Measurements from ENCODE around the gene PPP2R5D. TPM values are rescaled to one million over a fixed set of nuclear protein-coding genes. Genes with fewer than 3 reads are reported as not detected.
"Not testable (repeated sequence)": the region's sequence is repeated elsewhere in the genome, so short reads cannot be mapped to it uniquely, and the experiment has no call there.

PPP2R5D gene
- total and polyA plus RNA-seq, 12 donors = 23.9 to 47.1 (median 31.8) TPM

DNA sequence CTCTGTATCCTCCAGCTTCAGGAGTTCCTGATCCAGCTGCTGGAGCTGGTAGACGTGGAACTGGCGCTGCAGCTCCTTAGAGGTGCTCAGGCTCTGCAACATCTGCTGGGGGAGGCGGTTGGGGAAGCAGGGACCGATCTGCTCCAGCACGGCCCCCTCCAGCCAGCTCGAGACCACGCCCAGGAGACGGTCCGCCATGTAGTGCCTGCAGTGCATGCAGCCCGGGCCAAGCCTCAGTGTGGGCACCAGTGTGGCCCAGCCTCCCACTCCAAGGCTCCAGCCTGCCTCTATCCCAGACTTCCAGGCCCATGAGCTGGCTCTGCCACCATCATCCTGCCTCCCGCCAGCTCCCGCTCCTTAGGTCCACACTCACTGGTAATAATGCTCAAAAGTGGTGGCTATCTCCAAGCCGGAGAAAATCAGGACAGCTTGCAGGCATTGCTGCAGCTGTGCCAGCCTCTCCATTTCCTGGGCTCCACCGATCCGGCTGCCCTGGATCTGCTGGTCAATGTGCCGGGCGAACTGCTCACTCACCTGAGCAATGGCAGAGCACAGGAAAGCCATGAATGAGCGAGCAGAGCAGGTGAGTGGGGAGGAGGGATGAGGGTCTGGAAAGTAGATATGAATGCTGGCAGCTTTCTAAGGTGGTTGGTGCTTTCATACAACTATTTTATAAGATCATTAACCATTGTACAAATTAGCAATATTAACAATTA is 56.3 kb downstream of the PPP2R5D start:
- WGBS, 2 donors = 93 to 95% methylated on average over 18 of the region's 18 CpGs
- no peak overlapping the region for H3K4me3 ChIP-seq
- DNase-seq (no peak), ATAC-seq (no peak)
- intact Hi-C loops (cut with DNase I) = no loop called here
- H3K9me3 ChIP-seq = no peaks in the 10 kb centered on the region
- peaks cover 0 to 91% (median 23%) of the 10 kb centered on the region in 9 donors for H3K36me3 ChIP-seq
- no peaks in the 10 kb centered on the region for H3K27me3 ChIP-seq
- peaks cover 0 to 21% (median 9%) of the 10 kb centered on the region in 9 donors for H3K4me1 ChIP-seq
- no peak overlapping the region for H3K27ac ChIP-seq
- TF ChIP-seq, protein P1, sequence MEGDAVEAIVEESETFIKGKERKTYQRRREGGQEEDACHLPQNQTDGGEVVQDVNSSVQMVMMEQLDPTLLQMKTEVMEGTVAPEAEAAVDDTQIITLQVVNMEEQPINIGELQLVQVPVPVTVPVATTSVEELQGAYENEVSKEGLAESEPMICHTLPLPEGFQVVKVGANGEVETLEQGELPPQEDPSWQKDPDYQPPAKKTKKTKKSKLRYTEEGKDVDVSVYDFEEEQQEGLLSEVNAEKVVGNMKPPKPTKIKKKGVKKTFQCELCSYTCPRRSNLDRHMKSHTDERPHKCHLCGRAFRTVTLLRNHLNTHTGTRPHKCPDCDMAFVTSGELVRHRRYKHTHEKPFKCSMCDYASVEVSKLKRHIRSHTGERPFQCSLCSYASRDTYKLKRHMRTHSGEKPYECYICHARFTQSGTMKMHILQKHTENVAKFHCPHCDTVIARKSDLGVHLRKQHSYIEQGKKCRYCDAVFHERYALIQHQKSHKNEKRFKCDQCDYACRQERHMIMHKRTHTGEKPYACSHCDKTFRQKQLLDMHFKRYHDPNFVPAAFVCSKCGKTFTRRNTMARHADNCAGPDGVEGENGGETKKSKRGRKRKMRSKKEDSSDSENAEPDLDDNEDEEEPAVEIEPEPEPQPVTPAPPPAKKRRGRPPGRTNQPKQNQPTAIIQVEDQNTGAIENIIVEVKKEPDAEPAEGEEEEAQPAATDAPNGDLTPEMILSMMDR (IDR thresholded peaks at IDR 0.05) = no peak

DNA sequence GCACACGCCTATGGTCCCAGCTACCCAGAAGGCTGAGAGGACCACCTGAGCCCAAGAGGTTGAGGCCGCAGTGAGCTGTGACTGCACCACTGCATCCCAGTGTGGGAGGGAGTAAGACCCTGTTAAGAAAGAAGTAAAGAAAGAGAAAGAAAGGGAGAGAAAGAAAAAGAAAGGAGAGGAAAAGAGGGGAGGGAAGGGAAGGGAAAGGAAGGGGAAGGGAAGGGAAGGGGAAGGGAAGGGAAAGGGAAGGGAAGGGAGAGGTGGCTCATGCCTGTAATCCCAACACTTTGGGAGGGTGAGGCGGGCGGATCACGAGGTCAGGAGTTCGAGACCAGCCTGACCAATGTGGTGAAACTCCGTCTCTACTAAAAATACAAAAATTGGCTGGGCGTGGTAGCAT is 57.1 kb downstream of the PPP2R5D start:
- H3K4me3 ChIP-seq; H3K27me3 ChIP-seq; intact Hi-C loops (cut with DNase I); DNase-seq; ATAC-seq; H3K9me3 ChIP-seq; H3K27ac ChIP-seq: not testable (repeated sequence)
- Histone ChIP-seq H3K36me3 (peaks cover 0 to 92% (median 23%) of the 10 kb centered on the region in 9 donors), H3K4me1 (peaks cover 0 to 14% (median 6%) of the 10 kb centered on the region in 9 donors)
- 95 to 97% methylated on average over 8 of the region's 8 CpGs for WGBS, 2 donors

DNA sequence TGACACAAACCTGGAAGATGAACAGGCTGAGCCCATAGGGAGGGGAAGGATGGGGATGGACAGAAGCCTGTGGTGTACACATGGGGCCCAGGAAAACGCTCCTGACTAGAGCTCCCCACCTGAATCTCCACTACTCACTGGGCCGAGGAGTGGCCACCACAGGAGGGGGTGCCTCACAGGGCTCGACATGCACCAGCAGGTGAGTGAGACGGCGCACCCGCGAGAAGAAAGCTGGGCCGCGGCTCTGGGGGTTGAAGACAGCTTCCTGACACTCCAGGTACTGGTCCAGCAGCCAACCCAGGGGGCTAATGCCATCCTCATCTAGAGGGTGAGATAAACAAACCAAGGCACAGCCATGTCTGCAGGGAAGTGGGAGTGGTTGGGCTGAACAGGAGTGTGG is 58.9 kb downstream of the PPP2R5D start:
- H3K36me3 ChIP-seq = peaks cover 0 to 92% (median 27%) of the 10 kb centered on the region in 9 donors
- intact Hi-C loops (cut with DNase I) = no loop called here
- H3K27me3 ChIP-seq = no peaks in the 10 kb centered on the region
- H3K27ac ChIP-seq = no peak overlapping the region
- ATAC-seq (no peak), DNase-seq (no peak)
- no peaks in the 10 kb centered on the region for H3K9me3 ChIP-seq
- TF ChIP-seq, protein P1 (IDR thresholded peaks at IDR 0.05) = no peak
- no peaks in the 10 kb centered on the region for H3K4me1 ChIP-seq
- 94% methylated on average over 9 of the region's 9 CpGs for WGBS, 2 donors
- H3K4me3 ChIP-seq = no peak overlapping the region

DNA sequence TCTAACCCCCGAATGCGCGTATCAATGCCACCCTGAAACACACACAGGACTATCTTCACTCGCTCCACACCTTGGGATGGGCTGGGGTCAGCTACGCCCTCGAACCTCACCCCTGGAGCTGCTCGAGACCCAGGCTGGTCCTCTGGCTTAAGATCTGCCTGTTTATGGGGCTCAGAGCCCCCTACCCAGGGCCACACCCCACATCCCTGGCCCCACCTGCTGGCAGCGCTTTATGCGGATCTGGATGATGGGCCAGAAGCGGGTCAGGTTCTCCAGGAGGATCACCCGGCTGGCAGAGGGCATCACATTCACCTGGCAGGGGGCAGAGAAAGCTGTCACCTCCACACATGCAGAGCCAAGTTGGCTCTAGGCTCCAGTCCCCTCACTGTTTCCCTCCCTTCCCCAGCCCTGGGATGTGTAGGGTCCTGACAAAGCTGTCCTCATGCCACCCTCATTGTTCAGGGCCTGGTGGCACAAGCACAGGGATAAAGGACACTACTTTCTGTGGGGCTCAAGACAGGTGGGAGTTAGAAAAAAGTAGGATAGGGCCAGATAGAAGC is 61.1 kb downstream of the PPP2R5D start:
- intact Hi-C loops (cut with DNase I) = no loop called here
- no peaks in the 10 kb centered on the region for H3K4me1 ChIP-seq
- H3K27me3 ChIP-seq = no peaks in the 10 kb centered on the region
- no peak for DNase-seq
- H3K27ac ChIP-seq = no peak overlapping the region
- 92 to 94% methylated on average over 11 of the region's 11 CpGs for WGBS, 2 donors
- H3K4me3 ChIP-seq = no peak overlapping the region
- no peak for ATAC-seq
- peaks cover 0 to 91% (median 21%) of the 10 kb centered on the region in 9 donors for H3K36me3 ChIP-seq
- H3K9me3 ChIP-seq = no peaks in the 10 kb centered on the region
- TF ChIP-seq, protein P1 (IDR thresholded peaks at IDR 0.05) = no peak

DNA sequence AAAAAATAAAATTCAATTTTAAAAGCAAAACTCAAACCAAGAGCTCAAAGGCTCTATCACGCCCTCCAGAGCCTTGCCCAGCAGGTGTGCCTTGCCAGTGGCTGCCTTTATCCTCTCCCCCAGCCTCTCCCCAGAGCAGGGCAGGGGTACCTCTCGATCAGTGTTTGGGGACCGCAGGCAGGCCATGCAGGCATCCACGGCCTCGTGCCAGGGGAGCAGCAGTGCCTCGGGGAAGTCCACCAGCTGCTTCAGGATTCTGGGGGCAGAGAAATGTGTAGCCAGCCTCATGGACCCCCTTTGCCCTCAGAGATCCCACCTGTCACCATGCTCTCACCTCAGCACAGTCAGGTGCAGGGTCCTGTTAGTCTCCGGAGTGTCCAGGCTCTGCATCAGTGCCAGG is 63.6 kb downstream of the PPP2R5D start:
- WGBS, 2 donors = 89 to 94% methylated on average over 7 of the region's 7 CpGs
- Histone ChIP-seq H3K4me3 (no peak overlapping the region), H3K27me3 (no peaks in the 10 kb centered on the region), H3K36me3 (peaks cover 0 to 81% (median 14%) of the 10 kb centered on the region in 9 donors), H3K27ac (no peak overlapping the region), H3K9me3 (no peaks in the 10 kb centered on the region), H3K4me1 (peaks cover 0 to 18% (median 2%) of the 10 kb centered on the region in 9 donors)
- no peak for DNase-seq
- no peak for ATAC-seq
- intact Hi-C loops (cut with DNase I) = no loop called here
- TF ChIP-seq, protein P1 (IDR thresholded peaks at IDR 0.05) = no peak

All from heart right ventricle (tissue), 16 donors.